ENCODE measurements around the gene MCTP1. TPM values are rescaled to one million over a fixed set of nuclear protein-coding genes. Genes with fewer than 3 reads are reported as not detected.

The MCTP1 gene
- total RNA-seq, 1 experiment from 2014 or later = 2.5 TPM

DNA sequence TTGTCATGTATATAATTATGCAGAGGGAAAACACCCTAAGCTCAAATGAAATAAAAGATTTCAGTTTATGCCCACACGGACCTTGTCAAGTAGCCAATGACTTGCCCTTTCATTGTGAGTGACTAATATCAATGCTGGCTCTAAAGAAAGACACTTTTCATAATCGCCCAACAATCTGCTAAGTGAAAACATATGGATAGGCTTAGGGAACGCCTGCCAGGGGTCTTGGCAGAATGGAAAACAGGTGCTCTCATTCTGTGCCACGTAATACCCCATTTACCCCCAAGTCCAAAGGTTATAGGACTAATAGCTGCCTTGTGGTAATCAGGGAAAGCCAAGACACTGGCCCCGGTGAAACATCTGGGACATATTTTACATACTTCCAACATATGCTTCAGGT, 508.7 kb downstream of the MCTP1 start:
- no peaks in the 10 kb centered on the region for H3K23me2 ChIP-seq (ENCODE audit: insufficient read length, low read depth, low read length, poor library complexity, severe bottlenecking)
- no peaks in the 10 kb centered on the region for H4K20me1 ChIP-seq (ENCODE audit: control insufficient read depth, insufficient read depth, insufficient read length)
- H2BK5ac ChIP-seq (ENCODE audit: insufficient read length, low read length) = no peak overlapping the region
- no peak overlapping the region for H2BK12ac ChIP-seq (ENCODE audit: insufficient read length, low read depth, low read length)
- H3K79me2 ChIP-seq (ENCODE audit: insufficient read depth, low read length) = no peaks in the 10 kb centered on the region
- no peak overlapping the region for H3K27ac Mint-ChIP-seq
- no peak overlapping the region for H3T11ph ChIP-seq (ENCODE audit: low read length)
- H4K91ac ChIP-seq (ENCODE audit: insufficient read length, low read depth, low read length) = no peak overlapping the region
- no peak for DNase-seq
- H3K56ac ChIP-seq (ENCODE audit: insufficient read length, low read depth, low read length) = no peak overlapping the region
- peaks cover 0 to 4% of the 10 kb centered on the region in 2 experiments; a peak in 2 of 5 replicates for H3K9me3 Mint-ChIP-seq
- H3K27ac ChIP-seq (ENCODE audit: insufficient read length, low read depth, low read length) = no peak overlapping the region
- H3K4me1 Mint-ChIP-seq = peaks cover 9 to 11% of the 10 kb centered on the region in 2 experiments
- no peak overlapping the region for H4K5ac ChIP-seq (ENCODE audit: insufficient read length, low read depth, low read length)
- H3K4me1 ChIP-seq (ENCODE audit: insufficient read depth, low read length) = no peaks in the 10 kb centered on the region
- no CpG with 5 or more reads among the region's 5 CpGs for WGBS (ENCODE audit: extremely low coverage, insufficient read length, low lambda C conversion rate)
- H2AK5ac ChIP-seq (ENCODE audit: insufficient read length, low read length) = no peak overlapping the region
- no peak overlapping the region for H3K23ac ChIP-seq (ENCODE audit: insufficient read length, low read depth, low read length)
- TF ChIP-seq, protein P1, sequence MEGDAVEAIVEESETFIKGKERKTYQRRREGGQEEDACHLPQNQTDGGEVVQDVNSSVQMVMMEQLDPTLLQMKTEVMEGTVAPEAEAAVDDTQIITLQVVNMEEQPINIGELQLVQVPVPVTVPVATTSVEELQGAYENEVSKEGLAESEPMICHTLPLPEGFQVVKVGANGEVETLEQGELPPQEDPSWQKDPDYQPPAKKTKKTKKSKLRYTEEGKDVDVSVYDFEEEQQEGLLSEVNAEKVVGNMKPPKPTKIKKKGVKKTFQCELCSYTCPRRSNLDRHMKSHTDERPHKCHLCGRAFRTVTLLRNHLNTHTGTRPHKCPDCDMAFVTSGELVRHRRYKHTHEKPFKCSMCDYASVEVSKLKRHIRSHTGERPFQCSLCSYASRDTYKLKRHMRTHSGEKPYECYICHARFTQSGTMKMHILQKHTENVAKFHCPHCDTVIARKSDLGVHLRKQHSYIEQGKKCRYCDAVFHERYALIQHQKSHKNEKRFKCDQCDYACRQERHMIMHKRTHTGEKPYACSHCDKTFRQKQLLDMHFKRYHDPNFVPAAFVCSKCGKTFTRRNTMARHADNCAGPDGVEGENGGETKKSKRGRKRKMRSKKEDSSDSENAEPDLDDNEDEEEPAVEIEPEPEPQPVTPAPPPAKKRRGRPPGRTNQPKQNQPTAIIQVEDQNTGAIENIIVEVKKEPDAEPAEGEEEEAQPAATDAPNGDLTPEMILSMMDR (conservative IDR thresholded peaks at IDR 0.05) = no peak
- no peak overlapping the region for H3K14ac ChIP-seq (ENCODE audit: insufficient read depth, low read length)
- no peaks in the 10 kb centered on the region for H3K27me3 ChIP-seq (ENCODE audit: insufficient read depth, low read length)
- no peak overlapping the region for H2AFZ ChIP-seq (ENCODE audit: low read length)
- peaks cover 0 to 5% (median 0%) of the 10 kb centered on the region in 3 experiments; a peak in 4 of 7 replicates for H3K36me3 Mint-ChIP-seq (ENCODE audit: insufficient read depth in 1 of 3, low read depth in 3 of 3)
- H3K4me2 ChIP-seq (ENCODE audit: insufficient read depth, insufficient read length, low read length) = no peak overlapping the region
- H3K79me1 ChIP-seq (ENCODE audit: insufficient read depth, low read depth, low read length, poor library complexity, severe bottlenecking) = no peaks in the 10 kb centered on the region
- no peak overlapping the region for H3K9ac ChIP-seq (ENCODE audit: extremely low read depth, insufficient read length, low read length)
- H2BK20ac ChIP-seq (ENCODE audit: low read depth, low read length, poor library complexity, severe bottlenecking) = no peak overlapping the region
- H2BK120ac ChIP-seq (ENCODE audit: low read depth, low read length, poor library complexity, severe bottlenecking) = no peak overlapping the region
- H3K18ac ChIP-seq (ENCODE audit: insufficient read length, low read depth, low read length) = no peak overlapping the region
- no peak overlapping the region for H3K4ac ChIP-seq (ENCODE audit: low read depth, low read length)
- H3K9me3 ChIP-seq (ENCODE audit: control insufficient read depth, low read depth, low read length) = no peaks in the 10 kb centered on the region
- H4K8ac ChIP-seq (replicated peaks; ENCODE audit: insufficient read length, low read depth, low read length) = no peak overlapping the region
- H3K27me3 Mint-ChIP-seq (ENCODE audit: low read depth) = no peaks in the 10 kb centered on the region
- no peak overlapping the region for H3K4me3 Mint-ChIP-seq
- H2BK15ac ChIP-seq (ENCODE audit: low read depth, low read length) = no peak overlapping the region

Measured in H9 (cell line).